ENCODE results near the gene PTPRK.

PTPRK gene

GRCh38 chr6:128507337-128508310 is 12.8 kb downstream of the PTPRK start:
- no peak overlapping the region for H3K27ac Mint-ChIP-seq
- peaks cover 2% of the 10 kb centered on the region for H3K27me3 Mint-ChIP-seq
- no peaks in the 10 kb centered on the region for H3K36me3 Mint-ChIP-seq
- H3K9me3 Mint-ChIP-seq (ENCODE audit: low read depth) = no peaks in the 10 kb centered on the region
- H3K4me1 Mint-ChIP-seq (ENCODE audit: low read depth) = no peaks in the 10 kb centered on the region
- no peak overlapping the region for H3K4me3 Mint-ChIP-seq

GRCh38 chr6:128505603-128506002 is 14.8 kb downstream of the PTPRK start:
- Mint-ChIP-seq H3K36me3 (no peaks in the 10 kb centered on the region), H3K9me3 (ENCODE audit: low read depth) (no peaks in the 10 kb centered on the region), H3K27ac (no peak overlapping the region), H3K4me1 (ENCODE audit: low read depth) (no peaks in the 10 kb centered on the region), H3K27me3 (no peaks in the 10 kb centered on the region), H3K4me3 (no peak overlapping the region)

- H3K4me1 Mint-ChIP-seq (ENCODE audit: low read depth) = no peaks in the 10 kb centered on the region
- H3K4me3 Mint-ChIP-seq = no peak overlapping the region
- no peaks in the 10 kb centered on the region for H3K9me3 Mint-ChIP-seq (ENCODE audit: low read depth)
- no peaks in the 10 kb centered on the region for H3K27me3 Mint-ChIP-seq
- H3K36me3 Mint-ChIP-seq = no peaks in the 10 kb centered on the region
- H3K27ac Mint-ChIP-seq = no peak overlapping the region
Observed at GRCh38 chr6:128504003-128504654, 16.3 kb downstream of the PTPRK start.

GRCh38 chr6:128500749-128501600 is 19.4 kb downstream of the PTPRK start:
- H3K4me1 Mint-ChIP-seq (ENCODE audit: low read depth) = no peaks in the 10 kb centered on the region
- no peaks in the 10 kb centered on the region for H3K27me3 Mint-ChIP-seq
- H3K27ac Mint-ChIP-seq = no peak overlapping the region
- no peaks in the 10 kb centered on the region for H3K9me3 Mint-ChIP-seq (ENCODE audit: low read depth)
- no peaks in the 10 kb centered on the region for H3K36me3 Mint-ChIP-seq
- no peak overlapping the region for H3K4me3 Mint-ChIP-seq

GRCh38 chr6:128500014-128500413 is 20.4 kb downstream of the PTPRK start:
- Mint-ChIP-seq H3K4me1 (ENCODE audit: low read depth) (no peaks in the 10 kb centered on the region), H3K27ac (no peak overlapping the region), H3K9me3 (ENCODE audit: low read depth) (no peaks in the 10 kb centered on the region), H3K27me3 (no peaks in the 10 kb centered on the region), H3K36me3 (no peaks in the 10 kb centered on the region), H3K4me3 (no peak overlapping the region)

- Mint-ChIP-seq H3K27me3 (no peaks in the 10 kb centered on the region), H3K9me3 (ENCODE audit: low read depth) (no peaks in the 10 kb centered on the region), H3K4me3 (no peak overlapping the region), H3K4me1 (ENCODE audit: low read depth) (no peaks in the 10 kb centered on the region), H3K36me3 (peaks cover 2% of the 10 kb centered on the region), H3K27ac (no peak overlapping the region)
Observed at GRCh38 chr6:128499079-128499731, 21.2 kb downstream of the PTPRK start.

- Mint-ChIP-seq H3K4me1 (ENCODE audit: low read depth) (no peaks in the 10 kb centered on the region), H3K27me3 (no peaks in the 10 kb centered on the region), H3K9me3 (ENCODE audit: low read depth) (no peaks in the 10 kb centered on the region), H3K36me3 (peaks cover 2% of the 10 kb centered on the region), H3K4me3 (no peak overlapping the region), H3K27ac (no peak overlapping the region)
Observed at GRCh38 chr6:128498234-128498633, 22.2 kb downstream of the PTPRK start.

- Mint-ChIP-seq H3K27me3 (no peaks in the 10 kb centered on the region), H3K4me1 (ENCODE audit: low read depth) (peaks cover 2% of the 10 kb centered on the region), H3K36me3 (peaks cover 2% of the 10 kb centered on the region), H3K27ac (no peak overlapping the region), H3K9me3 (ENCODE audit: low read depth) (no peaks in the 10 kb centered on the region), H3K4me3 (no peak overlapping the region)
Observed at GRCh38 chr6:128495536-128496333, 24.7 kb downstream of the PTPRK start.

- Mint-ChIP-seq H3K9me3 (ENCODE audit: low read depth) (no peaks in the 10 kb centered on the region), H3K27ac (no peak overlapping the region), H3K36me3 (peaks cover 2% of the 10 kb centered on the region), H3K4me3 (no peak overlapping the region), H3K27me3 (no peaks in the 10 kb centered on the region), H3K4me1 (ENCODE audit: low read depth) (peaks cover 2% of the 10 kb centered on the region)
Observed at GRCh38 chr6:128494440-128494839, 26.0 kb downstream of the PTPRK start.

GRCh38 chr6:128493877-128494276 is 26.5 kb downstream of the PTPRK start:
- Mint-ChIP-seq H3K4me1 (ENCODE audit: low read depth) (peaks cover 2% of the 10 kb centered on the region), H3K27me3 (no peaks in the 10 kb centered on the region), H3K27ac (no peak overlapping the region)

GRCh38 chr6:128492386-128492785 is 28.0 kb downstream of the PTPRK start:
- H3K9me3 Mint-ChIP-seq (ENCODE audit: low read depth) = no peaks in the 10 kb centered on the region
- H3K4me1 Mint-ChIP-seq (ENCODE audit: low read depth) = peaks cover 2% of the 10 kb centered on the region
- H3K36me3 Mint-ChIP-seq = peaks cover 2% of the 10 kb centered on the region
- no peak overlapping the region for H3K27ac Mint-ChIP-seq
- H3K4me3 Mint-ChIP-seq = peak overlapping the region; percentile 55
- no peaks in the 10 kb centered on the region for H3K27me3 Mint-ChIP-seq

More at GRCh38 chr6:128493877-128494276, 26.5 kb downstream of the PTPRK start:
- Mint-ChIP-seq H3K36me3 (peaks cover 2% of the 10 kb centered on the region), H3K9me3 (ENCODE audit: low read depth) (no peaks in the 10 kb centered on the region), H3K4me3 (no peak overlapping the region)

- H3K27ac Mint-ChIP-seq = no peak overlapping the region
- H3K36me3 Mint-ChIP-seq = peaks cover 2% of the 10 kb centered on the region
- peak overlapping the region; percentile 55 for H3K4me3 Mint-ChIP-seq
- no peaks in the 10 kb centered on the region for H3K9me3 Mint-ChIP-seq (ENCODE audit: low read depth)
- H3K4me1 Mint-ChIP-seq (ENCODE audit: low read depth) = peaks cover 2% of the 10 kb centered on the region
- no peaks in the 10 kb centered on the region for H3K27me3 Mint-ChIP-seq
Observed at GRCh38 chr6:128491610-128492206, 28.7 kb downstream of the PTPRK start.

GRCh38 chr6:128491100-128491581 is 29.3 kb downstream of the PTPRK start:
- peaks cover 2% of the 10 kb centered on the region for H3K36me3 Mint-ChIP-seq
- peaks cover 2% of the 10 kb centered on the region for H3K4me1 Mint-ChIP-seq (ENCODE audit: low read depth)
- no peaks in the 10 kb centered on the region for H3K27me3 Mint-ChIP-seq
- H3K4me3 Mint-ChIP-seq = no peak overlapping the region
- no peak overlapping the region for H3K27ac Mint-ChIP-seq
- H3K9me3 Mint-ChIP-seq (ENCODE audit: low read depth) = no peaks in the 10 kb centered on the region
